AG04450 (cell line): ENCODE measurements around the gene MIP. TPM values are rescaled to one million over a fixed set of nuclear protein-coding genes. Genes with fewer than 3 reads are reported as not detected.

Source experiments
- CTCF ChIA-PET: fragments of 300-600, 350-600 bp; formaldehyde crosslinking; extraction: SDS; loops from one replicate; lab custom pipeline; 2022; ENCODE audit warnings: antibody characterized with exemption, inconsistent platforms; lab: Charles Lee
- POLR2A ChIA-PET: fragments of 350-600 bp; formaldehyde crosslinking; extraction: SDS; loops from one replicate; lab custom pipeline; 2021; ENCODE audit warnings: antibody characterized with exemption, inconsistent platforms; lab: Yijun Ruan, JAX
- DNase-seq: peaks from one replicate; pipeline ENCODE4 v3.0.0-alpha.2; 2011; ENCODE audit warnings: low read depth, low spot score
- H3K27ac ChIP-seq: one replicate; pipeline ENCODE4 v1.5.1; 2012; ENCODE audit warnings: low read depth, low read length, control low read depth
- H3K27me3 ChIP-seq: one replicate; pipeline ENCODE4 v1.6.0; 2012; ENCODE audit warnings: low read length; ENCODE audit not compliant: control insufficient read depth, insufficient read depth
- H3K4me3 ChIP-seq: 2 replicates; pipeline ENCODE4 v1.5.1; 2011; ENCODE audit warnings: mild to moderate bottlenecking, low read depth, low read length, control low read depth
- H3K9me3 ChIP-seq: 2 replicates; pipeline ENCODE4 v1.5.1; 2012; ENCODE audit warnings: low read length; ENCODE audit not compliant: control insufficient read depth, insufficient read depth
- polyA plus RNA-seq: library from polyadenylated mRNA; depleted of rRNA; stranded (reverse); fragments of >200 nt; gene quantifications from 2 replicates; pipeline ENCODE4 v1.2.3, GENCODE V29; 2011
- TF ChIP-seq, protein P1 (sequence below): IDR thresholded peaks from 2 replicates; pipeline ENCODE4 v1.5.1; 2011; ENCODE audit warnings: low read depth, low read length, control low read depth, inconsistent platforms

Gene MIP
- polyA plus RNA-seq, 1 experiment = not detected

DNA sequence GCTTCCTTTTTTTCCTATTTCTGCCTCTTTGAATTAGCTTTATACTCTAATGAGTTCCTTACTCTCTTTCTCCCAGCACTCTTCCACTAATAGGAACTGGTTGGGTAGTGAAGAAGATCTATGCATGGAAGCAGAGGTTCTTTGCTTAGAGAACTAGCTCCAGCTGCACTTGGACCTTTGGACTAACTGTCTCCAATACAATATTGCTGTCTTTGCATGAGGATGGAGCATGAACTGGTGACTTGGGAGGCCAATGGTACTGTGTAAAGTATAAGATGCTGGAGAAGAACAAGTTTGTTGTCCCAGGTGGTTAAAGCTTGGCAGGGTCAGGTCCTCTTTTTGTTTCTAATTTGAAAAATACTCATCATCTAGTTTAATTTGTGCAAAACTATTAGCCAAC, 35.9 kb upstream of the MIP start:
- no peak overlapping the region for H3K27ac ChIP-seq
- ChIA-PET CTCF (interaction anchor here (0.6 to 2.3 kb wide), 3 partner anchors 26 to 339 kb away, joined by 3 to 6 read pairs (median 3); no protein-coding TSS in a partner anchor), POLR2A (interaction anchor here (0.7 kb wide), 1 partner anchor 130 kb away, joined by 4 read pairs; the partner anchor contains the start of gene STAT2)
- H3K4me3 ChIP-seq = no peak overlapping the region
- H3K9me3 ChIP-seq = peaks cover 22% of the 10 kb centered on the region
- peaks cover 46% of the 10 kb centered on the region for H3K27me3 ChIP-seq
- no peak for DNase-seq
- TF ChIP-seq, protein P1, sequence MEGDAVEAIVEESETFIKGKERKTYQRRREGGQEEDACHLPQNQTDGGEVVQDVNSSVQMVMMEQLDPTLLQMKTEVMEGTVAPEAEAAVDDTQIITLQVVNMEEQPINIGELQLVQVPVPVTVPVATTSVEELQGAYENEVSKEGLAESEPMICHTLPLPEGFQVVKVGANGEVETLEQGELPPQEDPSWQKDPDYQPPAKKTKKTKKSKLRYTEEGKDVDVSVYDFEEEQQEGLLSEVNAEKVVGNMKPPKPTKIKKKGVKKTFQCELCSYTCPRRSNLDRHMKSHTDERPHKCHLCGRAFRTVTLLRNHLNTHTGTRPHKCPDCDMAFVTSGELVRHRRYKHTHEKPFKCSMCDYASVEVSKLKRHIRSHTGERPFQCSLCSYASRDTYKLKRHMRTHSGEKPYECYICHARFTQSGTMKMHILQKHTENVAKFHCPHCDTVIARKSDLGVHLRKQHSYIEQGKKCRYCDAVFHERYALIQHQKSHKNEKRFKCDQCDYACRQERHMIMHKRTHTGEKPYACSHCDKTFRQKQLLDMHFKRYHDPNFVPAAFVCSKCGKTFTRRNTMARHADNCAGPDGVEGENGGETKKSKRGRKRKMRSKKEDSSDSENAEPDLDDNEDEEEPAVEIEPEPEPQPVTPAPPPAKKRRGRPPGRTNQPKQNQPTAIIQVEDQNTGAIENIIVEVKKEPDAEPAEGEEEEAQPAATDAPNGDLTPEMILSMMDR = no peak

DNA sequence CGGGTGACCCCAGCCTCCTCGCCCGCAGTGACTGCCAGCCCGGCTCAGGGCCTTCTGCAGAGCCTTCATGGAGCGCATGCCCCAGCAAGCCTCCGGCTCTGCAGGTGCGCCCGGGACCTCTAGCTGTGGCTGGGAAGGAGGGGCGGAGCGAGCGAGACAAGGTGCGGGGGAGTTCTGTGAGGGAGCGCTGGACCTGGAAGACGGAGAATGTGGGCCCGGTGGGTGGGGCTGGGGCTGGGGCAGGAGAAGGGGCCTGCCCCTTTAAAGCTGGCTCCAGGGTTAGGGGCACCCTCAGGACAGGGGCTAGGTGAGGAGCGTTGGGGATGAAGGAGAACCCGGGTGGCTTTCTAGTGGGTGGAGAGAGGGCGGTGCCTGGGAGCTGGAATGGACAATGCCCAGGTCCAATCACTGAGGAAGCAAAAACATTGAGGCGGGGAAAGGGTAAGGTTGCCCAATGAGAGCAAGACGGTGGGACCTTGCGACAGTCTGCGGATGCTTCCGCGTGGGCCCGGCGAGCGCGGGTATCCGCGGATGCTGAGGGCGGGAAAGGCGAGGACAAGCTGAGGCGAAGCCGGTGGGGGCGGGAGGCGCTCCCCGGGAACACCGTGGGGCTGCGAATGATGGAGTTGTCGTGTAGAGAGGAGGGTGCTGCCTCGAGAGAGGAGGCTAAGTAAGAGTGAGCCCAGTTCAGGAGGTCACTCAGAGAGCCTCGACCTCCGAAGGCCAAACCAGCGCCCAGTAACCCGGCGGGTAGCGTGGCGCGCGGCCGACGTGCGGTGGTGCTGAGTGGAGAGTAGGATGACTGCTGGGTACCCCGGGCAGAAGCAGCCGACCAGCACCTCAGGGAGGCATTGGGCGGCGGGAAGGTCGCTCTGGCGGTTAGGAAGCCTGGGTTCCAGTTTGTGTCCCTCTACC, 33.8 kb upstream of the MIP start, which contains the start of gene GLS2:
TSS of gene GLS2 (minus strand) at position 121 of the 915 bp plus-strand sequence. CDS start at position 78, 43 bp downstream.
- POLR2A ChIA-PET = interaction anchor here (0.8 to 1.4 kb wide), 3 partner anchors 11 to 128 kb away, joined by 3 to 7 read pairs (median 5); partner anchors contain the start of gene STAT2
- Histone ChIP-seq H3K9me3 (peaks cover 7% of the 10 kb centered on the region), H3K27ac (no peak within 1 kb of the TSS), H3K4me3 (peak within 1 kb of the TSS; percentile 62), H3K27me3 (peaks cover 46% of the 10 kb centered on the region)
- CTCF ChIA-PET = interaction anchor here (0.6 to 1.1 kb wide), 2 partner anchors 149 to 444 kb away, joined by 3 to 4 read pairs; no protein-coding TSS in a partner anchor
- TF ChIP-seq, protein P1 = no peak
- peak; percentile 44 for DNase-seq

DNA sequence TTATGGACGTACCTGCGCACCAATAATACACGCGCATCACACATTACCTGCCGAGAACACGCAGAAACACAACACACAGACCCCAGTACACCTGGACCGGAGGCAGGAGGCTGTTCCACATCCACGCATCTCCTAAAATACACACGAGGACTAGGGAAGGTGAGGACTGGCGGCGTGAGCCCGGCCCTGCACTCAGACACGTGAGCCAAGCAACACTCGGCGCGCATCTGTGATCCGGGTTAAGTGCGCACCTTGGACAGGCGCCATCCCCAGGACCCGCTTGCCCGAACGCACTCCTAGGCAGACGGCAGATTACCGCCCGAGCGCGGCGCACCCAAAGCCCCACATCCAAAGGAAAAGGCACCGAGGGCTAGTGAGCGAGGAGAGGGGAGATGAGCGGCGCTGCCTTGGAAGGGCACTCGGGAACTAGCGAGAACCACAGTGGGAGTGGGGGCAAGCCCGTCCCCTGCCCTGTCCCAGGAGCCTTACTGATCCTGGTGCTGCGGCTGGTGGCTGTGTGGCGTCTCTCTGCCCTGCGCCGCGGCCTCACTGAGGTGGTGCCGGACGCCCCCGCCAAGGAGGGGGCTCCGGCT, 33.1 kb upstream of the MIP start:
- peaks cover 46% of the 10 kb centered on the region for H3K27me3 ChIP-seq
- no peak for DNase-seq
- CTCF ChIA-PET = no interaction called here
- TF ChIP-seq, protein P1 = no peak
- peak overlapping the region; percentile 62 for H3K4me3 ChIP-seq
- POLR2A ChIA-PET = interaction anchor here (1.2 to 1.4 kb wide), 2 partner anchors 15 to 127 kb away, joined by 5 to 7 read pairs; partner anchors contain the start of gene STAT2
- peaks cover 7% of the 10 kb centered on the region for H3K9me3 ChIP-seq
- H3K27ac ChIP-seq = no peak overlapping the region

DNA sequence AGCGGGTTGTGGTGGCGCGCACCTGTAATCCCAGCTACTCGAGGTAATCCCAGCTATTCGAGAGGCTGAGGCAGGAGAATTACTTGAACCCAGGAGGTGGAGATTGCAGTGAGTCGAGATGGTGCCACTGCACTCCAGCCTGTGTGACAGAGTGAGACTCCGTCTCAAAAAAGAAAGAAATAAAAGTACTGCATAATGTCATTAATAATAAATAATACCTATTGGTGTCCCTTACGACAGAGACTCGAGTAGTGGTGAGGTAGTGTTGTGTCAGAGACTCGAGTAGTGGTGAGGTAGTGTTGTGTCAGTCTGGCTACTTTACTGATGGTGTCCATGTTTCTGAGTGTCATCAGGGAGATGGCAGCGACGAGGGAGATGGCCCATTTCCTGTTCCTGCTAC, 32.2 kb upstream of the MIP start:
- ChIA-PET POLR2A (no interaction called here), CTCF (interaction anchor here (0.6 to 1.0 kb wide), 2 partner anchors 27 to 136 kb away, joined by 3 to 4 read pairs; no protein-coding TSS in a partner anchor)
- Histone ChIP-seq H3K9me3 (peaks cover 7% of the 10 kb centered on the region), H3K27me3 (peaks cover 46% of the 10 kb centered on the region), H3K4me3 (no peak overlapping the region), H3K27ac (no peak overlapping the region)
- no peak for DNase-seq
- TF ChIP-seq, protein P1 = no peak
